22Rv1 (cell line): ENCODE results near the gene HIVEP3.
A peak's percentile ranks its signal among the peaks of the same experiment; 100 is the strongest.

ENCODE experiments used
- H3K27ac ChIP-seq: fragments of 450-650 bp; 2 replicates; pipeline ENCODE4 v1.5.1; 2017
- CTCF ChIP-seq: fragments of 450-650 bp; IDR thresholded peaks from 2 replicates; pipeline ENCODE4 v1.5.1; 2017; ENCODE audit warnings: mild to moderate bottlenecking
- ZFX ChIP-seq: fragments of 450-650 bp; IDR thresholded peaks from 2 replicates; pipeline ENCODE4 v1.6.1; 2017; ENCODE audit warnings: antibody characterized with exemption, borderline replicate concordance

The HIVEP3 gene

GRCh38 chr1:41887365-41887764 lies 31.4 kb downstream of the HIVEP3 start:
- TF ChIP-seq ZFX = no peak
- no peak for TF ChIP-seq CTCF

GRCh38 chr1:41884256-41885230 lies 34.2 kb downstream of the HIVEP3 start:
- no peak overlapping the region for H3K27ac ChIP-seq

More at GRCh38 chr1:41887365-41887764, 31.4 kb downstream of the HIVEP3 start:
- H3K27ac ChIP-seq = no peak overlapping the region

GRCh38 chr1:41883507-41883906 lies 35.2 kb downstream of the HIVEP3 start:
- H3K27ac ChIP-seq = no peak overlapping the region
- no peak for TF ChIP-seq ZFX
- no peak for TF ChIP-seq CTCF

More at GRCh38 chr1:41884256-41885230, 34.2 kb downstream of the HIVEP3 start:
- TF ChIP-seq CTCF (no peak), ZFX (no peak)

GRCh38 chr1:41882486-41882885 lies 36.2 kb downstream of the HIVEP3 start:
- peak overlapping the region; percentile 34; the same call in 1 of the 2 replicates for H3K27ac ChIP-seq

GRCh38 chr1:41882068-41882477 lies 36.6 kb downstream of the HIVEP3 start:
- TF ChIP-seq ZFX (no peak), CTCF (no peak)
- H3K27ac ChIP-seq = peak overlapping the region; percentile 34; the same call in 1 of the 2 replicates

More at GRCh38 chr1:41882486-41882885, 36.2 kb downstream of the HIVEP3 start:
- TF ChIP-seq ZFX (no peak), CTCF (no peak)

- TF ChIP-seq ZFX (no peak), CTCF (no peak)
- H3K27ac ChIP-seq = no peak overlapping the region
Measured at GRCh38 chr1:41880950-41881885, 37.5 kb downstream of the HIVEP3 start.

- TF ChIP-seq CTCF (no peak), ZFX (no peak)
- H3K27ac ChIP-seq = no peak overlapping the region
Measured at GRCh38 chr1:41880261-41880660, 38.5 kb downstream of the HIVEP3 start.
